Endothelial cell (in vitro differentiated cells): Measurements from ENCODE around the gene FIGN. TPM values are rescaled to one million over a fixed set of nuclear protein-coding genes. Genes with fewer than 3 reads are reported as not detected.

Experiments
- DNase-seq: peaks from one replicate; pipeline ENCODE4 v3.0.0; 2021; ENCODE audit warnings: low spot score
- H3K27ac Mint-ChIP-seq: one replicate; pipeline ENCODE4 v1.8.0; 2021; ENCODE audit warnings: mixed read lengths, inconsistent platforms; ENCODE audit not compliant: unreplicated experiment
- H3K27me3 Mint-ChIP-seq: one replicate; pipeline ENCODE4 v1.8.0; 2021; ENCODE audit warnings: mild to moderate bottlenecking, moderate library complexity, mixed read lengths, inconsistent platforms; ENCODE audit not compliant: unreplicated experiment
- H3K36me3 Mint-ChIP-seq: one replicate; pipeline ENCODE4 v1.8.0; 2021; ENCODE audit warnings: mild to moderate bottlenecking, low read depth, mixed read lengths, inconsistent platforms; ENCODE audit not compliant: unreplicated experiment
- H3K4me1 Mint-ChIP-seq: one replicate; pipeline ENCODE4 v1.8.0; 2021; ENCODE audit warnings: mild to moderate bottlenecking, mixed read lengths, inconsistent platforms; ENCODE audit not compliant: unreplicated experiment
- H3K4me3 Mint-ChIP-seq: one replicate; pipeline ENCODE4 v1.8.0; 2021; ENCODE audit warnings: mild to moderate bottlenecking, mixed read lengths, inconsistent platforms; ENCODE audit not compliant: unreplicated experiment
- H3K9me3 Mint-ChIP-seq: one replicate; pipeline ENCODE4 v1.8.0; 2021; ENCODE audit warnings: mixed read lengths, inconsistent platforms; ENCODE audit not compliant: unreplicated experiment
- total RNA-seq: library from RNA; stranded (reverse); fragmentation: NEBNext Ultra II Directional; extraction: Animal tissue kit (Norgen Biotek cat#: 25700); gene quantifications from one replicate; pipeline ENCODE4 v1.2.1, GENCODE V29; 2021; ENCODE audit not compliant: unreplicated experiment
- TF ChIP-seq, protein P1 (sequence below): fragments of 200-600 bp; sonication (generic); IDR thresholded peaks from one replicate; pipeline ENCODE4 v1.5.0; 2021; ENCODE audit warnings: antibody characterized with exemption; ENCODE audit not compliant: unreplicated experiment

The FIGN gene
- total RNA-seq, 1 donor from 2014 or later: 14.0 TPM

DNA sequence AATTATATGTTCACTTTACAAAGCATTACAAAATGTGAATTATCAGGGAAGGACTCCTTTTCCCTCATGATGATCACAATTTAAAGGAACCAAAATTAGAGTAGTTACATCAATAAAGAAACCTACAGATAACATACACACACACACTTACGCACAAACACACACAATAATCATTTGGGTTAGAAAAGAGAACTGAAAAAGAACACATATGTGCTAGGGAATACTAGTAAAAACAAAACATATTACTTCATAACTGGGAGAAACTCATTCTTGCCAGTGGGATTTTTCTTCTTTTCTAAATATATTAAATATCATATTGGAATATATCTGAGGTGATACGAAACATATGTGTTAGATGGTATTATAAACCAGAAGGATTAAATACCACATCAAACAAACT is 42.3 kb downstream of the FIGN start:
- Mint-ChIP-seq H3K9me3 (no peaks in the 10 kb centered on the region), H3K4me1 (no peaks in the 10 kb centered on the region), H3K27me3 (no peaks in the 10 kb centered on the region), H3K27ac (no peak overlapping the region), H3K36me3 (no peaks in the 10 kb centered on the region), H3K4me3 (no peak overlapping the region)
- TF ChIP-seq, protein P1, sequence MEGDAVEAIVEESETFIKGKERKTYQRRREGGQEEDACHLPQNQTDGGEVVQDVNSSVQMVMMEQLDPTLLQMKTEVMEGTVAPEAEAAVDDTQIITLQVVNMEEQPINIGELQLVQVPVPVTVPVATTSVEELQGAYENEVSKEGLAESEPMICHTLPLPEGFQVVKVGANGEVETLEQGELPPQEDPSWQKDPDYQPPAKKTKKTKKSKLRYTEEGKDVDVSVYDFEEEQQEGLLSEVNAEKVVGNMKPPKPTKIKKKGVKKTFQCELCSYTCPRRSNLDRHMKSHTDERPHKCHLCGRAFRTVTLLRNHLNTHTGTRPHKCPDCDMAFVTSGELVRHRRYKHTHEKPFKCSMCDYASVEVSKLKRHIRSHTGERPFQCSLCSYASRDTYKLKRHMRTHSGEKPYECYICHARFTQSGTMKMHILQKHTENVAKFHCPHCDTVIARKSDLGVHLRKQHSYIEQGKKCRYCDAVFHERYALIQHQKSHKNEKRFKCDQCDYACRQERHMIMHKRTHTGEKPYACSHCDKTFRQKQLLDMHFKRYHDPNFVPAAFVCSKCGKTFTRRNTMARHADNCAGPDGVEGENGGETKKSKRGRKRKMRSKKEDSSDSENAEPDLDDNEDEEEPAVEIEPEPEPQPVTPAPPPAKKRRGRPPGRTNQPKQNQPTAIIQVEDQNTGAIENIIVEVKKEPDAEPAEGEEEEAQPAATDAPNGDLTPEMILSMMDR: no peak
- no peak for DNase-seq

DNA sequence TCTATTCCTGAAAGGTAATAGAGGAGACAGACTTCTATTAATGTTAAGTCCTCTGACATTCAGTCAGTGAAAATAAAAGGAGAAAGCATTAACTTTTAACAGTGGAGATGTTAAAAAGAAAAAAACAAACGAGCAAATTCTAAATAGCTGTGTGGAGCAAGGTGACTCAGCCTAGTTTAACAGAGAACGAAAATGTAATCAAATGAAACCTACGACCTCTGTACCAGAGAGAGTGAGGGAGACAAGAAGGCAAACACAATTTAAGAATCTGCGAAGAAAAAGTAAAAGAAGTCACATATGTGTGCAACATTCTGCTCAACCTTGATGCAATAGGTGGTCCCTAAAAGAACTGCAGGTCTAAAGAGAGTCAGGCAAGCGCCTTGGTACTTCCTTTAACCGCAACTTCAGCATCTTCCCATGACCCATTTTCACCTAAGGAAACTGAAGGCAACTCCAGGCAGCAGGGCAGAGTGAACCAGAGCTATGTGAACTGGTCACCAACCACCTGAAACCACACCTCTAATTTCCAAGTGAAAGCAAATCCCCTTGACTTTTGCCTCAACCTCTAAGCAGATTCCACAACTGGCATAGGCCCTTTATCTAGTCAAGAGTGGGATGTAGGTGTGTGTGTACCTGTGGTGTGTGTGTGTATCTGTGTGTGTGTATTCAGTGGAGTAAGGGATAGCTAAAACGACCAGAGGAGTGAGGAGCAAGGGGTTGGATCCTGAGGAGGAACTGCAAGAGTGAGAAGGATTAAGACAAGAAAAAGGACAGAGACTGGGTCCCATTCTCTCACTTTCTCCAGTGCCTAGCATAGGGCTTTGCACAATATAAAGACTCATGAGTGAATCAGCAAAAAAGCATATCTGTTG is 43.0 kb downstream of the FIGN start:
- TF ChIP-seq, protein P1: no peak
- no peak for DNase-seq
- H3K4me3 Mint-ChIP-seq: no peak overlapping the region
- no peaks in the 10 kb centered on the region for H3K36me3 Mint-ChIP-seq
- H3K27ac Mint-ChIP-seq: no peak overlapping the region
- no peaks in the 10 kb centered on the region for H3K4me1 Mint-ChIP-seq
- H3K9me3 Mint-ChIP-seq: no peaks in the 10 kb centered on the region
- H3K27me3 Mint-ChIP-seq: no peaks in the 10 kb centered on the region

DNA sequence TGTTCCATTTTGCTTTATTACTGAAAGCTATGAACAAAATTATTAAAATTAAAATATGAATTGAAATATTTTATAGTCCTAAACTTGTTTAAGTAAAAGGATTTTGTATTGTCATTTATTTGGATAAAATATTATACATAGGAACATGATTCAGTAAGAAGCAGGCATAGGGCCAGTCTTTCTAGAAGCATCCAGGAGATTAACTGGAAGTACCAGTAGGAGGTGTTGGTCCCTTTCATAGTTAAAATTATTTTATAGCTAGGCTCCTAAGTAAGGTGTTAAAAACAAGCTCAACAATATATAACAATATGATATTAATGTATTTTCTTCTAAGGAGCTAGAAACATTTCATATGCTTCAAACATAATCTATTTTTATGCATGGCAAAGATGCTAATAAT is 43.7 kb downstream of the FIGN start:
- TF ChIP-seq, protein P1: no peak
- DNase-seq: no peak
- H3K36me3 Mint-ChIP-seq: no peaks in the 10 kb centered on the region
- H3K4me1 Mint-ChIP-seq: no peaks in the 10 kb centered on the region
- no peak overlapping the region for H3K27ac Mint-ChIP-seq
- no peaks in the 10 kb centered on the region for H3K27me3 Mint-ChIP-seq
- H3K4me3 Mint-ChIP-seq: no peak overlapping the region
- no peaks in the 10 kb centered on the region for H3K9me3 Mint-ChIP-seq

DNA sequence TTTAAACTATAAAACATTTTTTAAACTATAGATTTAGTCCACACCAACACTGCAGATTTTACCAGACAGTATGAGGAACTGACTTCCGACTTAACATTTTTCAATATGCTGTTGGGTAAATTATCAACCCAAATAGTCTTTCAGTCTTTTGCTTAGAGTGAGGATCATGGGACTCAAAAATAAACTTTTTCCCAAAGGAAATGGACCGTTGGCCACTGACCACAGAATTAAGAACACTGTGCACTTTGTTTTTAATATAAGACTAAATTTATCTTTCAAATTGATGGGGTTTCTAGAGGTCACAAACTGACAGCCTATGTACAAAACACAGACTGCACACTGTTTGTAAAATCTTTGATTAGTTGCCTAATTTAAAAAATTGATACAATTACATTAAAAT is 44.9 kb downstream of the FIGN start:
- no peaks in the 10 kb centered on the region for H3K36me3 Mint-ChIP-seq
- DNase-seq: no peak
- H3K27ac Mint-ChIP-seq: no peak overlapping the region
- TF ChIP-seq, protein P1: no peak
- H3K9me3 Mint-ChIP-seq: no peaks in the 10 kb centered on the region
- no peaks in the 10 kb centered on the region for H3K4me1 Mint-ChIP-seq
- no peaks in the 10 kb centered on the region for H3K27me3 Mint-ChIP-seq
- no peak overlapping the region for H3K4me3 Mint-ChIP-seq

DNA sequence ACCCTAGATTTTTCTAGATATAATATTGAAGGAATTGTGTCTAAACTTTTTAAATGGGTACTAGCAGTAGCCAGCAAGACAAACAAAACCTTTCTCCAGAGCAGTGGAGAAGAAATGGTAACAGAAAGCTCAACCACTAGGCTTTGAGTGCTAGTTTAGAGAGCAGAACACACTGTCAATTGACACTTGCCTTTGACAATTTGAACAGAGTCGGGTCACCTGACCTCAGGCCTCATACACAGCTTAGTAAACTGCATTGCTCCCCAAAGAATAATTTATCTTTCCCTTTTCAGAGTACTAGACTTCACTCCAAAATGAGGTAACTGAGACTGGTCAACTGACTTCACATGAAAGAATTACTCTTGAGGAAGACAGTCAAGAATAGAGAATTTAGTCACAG is 48.6 kb downstream of the FIGN start:
- Mint-ChIP-seq H3K27me3 (no peaks in the 10 kb centered on the region), H3K9me3 (no peaks in the 10 kb centered on the region), H3K36me3 (no peaks in the 10 kb centered on the region), H3K4me1 (no peaks in the 10 kb centered on the region), H3K27ac (no peak overlapping the region), H3K4me3 (no peak overlapping the region)
- TF ChIP-seq, protein P1: no peak
- no peak for DNase-seq
